ENCODE results near the gene CUX1.

CUX1 gene

GRCh38 chr7:101804967-101805366, 12.5 kb upstream of the CUX1 start:
- no peaks in the 10 kb centered on the region for H3K36me3 ChIP-seq (ENCODE audit: control insufficient read depth, insufficient read depth, low read length)
- peak overlapping the region; percentile 13 for H3K4me3 ChIP-seq (ENCODE audit: low read length)

GRCh38 chr7:101812595-101812994, 4.8 kb upstream of the CUX1 start:
- no peak overlapping the region for H3K27ac ChIP-seq (ENCODE audit: low read depth, low read length)
- no peak overlapping the region for H3K9ac ChIP-seq (ENCODE audit: low read length)
- H3K4me1 ChIP-seq (ENCODE audit: control insufficient read depth, insufficient read depth, low read length): no peaks in the 10 kb centered on the region
- no peak overlapping the region for H3K4me3 ChIP-seq (ENCODE audit: low read length)
- no peaks in the 10 kb centered on the region for H3K27me3 ChIP-seq (ENCODE audit: control insufficient read depth, insufficient read depth, low read length)
- no peaks in the 10 kb centered on the region for H3K36me3 ChIP-seq (ENCODE audit: control insufficient read depth, insufficient read depth, low read length)

More at GRCh38 chr7:101804967-101805366, 12.5 kb upstream of the CUX1 start:
- Histone ChIP-seq H3K27me3 (ENCODE audit: control insufficient read depth, insufficient read depth, low read length) (no peaks in the 10 kb centered on the region), H3K9ac (ENCODE audit: low read length) (no peak overlapping the region), H3K4me1 (ENCODE audit: control insufficient read depth, insufficient read depth, low read length) (no peaks in the 10 kb centered on the region), H3K27ac (ENCODE audit: low read depth, low read length) (no peak overlapping the region)

GRCh38 chr7:101813402-101814019, 3.9 kb upstream of the CUX1 start:
- H3K4me1 ChIP-seq (ENCODE audit: control insufficient read depth, insufficient read depth, low read length): peaks cover 7% of the 10 kb centered on the region
- no peaks in the 10 kb centered on the region for H3K27me3 ChIP-seq (ENCODE audit: control insufficient read depth, insufficient read depth, low read length)
- no peak overlapping the region for H3K9ac ChIP-seq (ENCODE audit: low read length)
- no peaks in the 10 kb centered on the region for H3K36me3 ChIP-seq (ENCODE audit: control insufficient read depth, insufficient read depth, low read length)
- no peak overlapping the region for H3K27ac ChIP-seq (ENCODE audit: low read depth, low read length)
- no peak overlapping the region for H3K4me3 ChIP-seq (ENCODE audit: low read length)

- Histone ChIP-seq H3K4me3 (ENCODE audit: low read length) (peak overlapping the region; percentile 91), H3K9ac (ENCODE audit: low read length) (peak overlapping the region; percentile 53), H3K4me1 (ENCODE audit: control insufficient read depth, insufficient read depth, low read length) (peaks cover 14% of the 10 kb centered on the region), H3K36me3 (ENCODE audit: control insufficient read depth, insufficient read depth, low read length) (no peaks in the 10 kb centered on the region), H3K27ac (ENCODE audit: low read depth, low read length) (no peak overlapping the region), H3K27me3 (ENCODE audit: control insufficient read depth, insufficient read depth, low read length) (no peaks in the 10 kb centered on the region)
Observed at GRCh38 chr7:101814081-101814990, 3.1 kb upstream of the CUX1 start.

- Histone ChIP-seq H3K9ac (ENCODE audit: low read length) (no peak overlapping the region), H3K4me1 (ENCODE audit: control insufficient read depth, insufficient read depth, low read length) (peaks cover 18% of the 10 kb centered on the region), H3K4me3 (ENCODE audit: low read length) (peak overlapping the region; percentile 91), H3K27ac (ENCODE audit: low read depth, low read length) (peak overlapping the region; percentile 61), H3K27me3 (ENCODE audit: control insufficient read depth, insufficient read depth, low read length) (no peaks in the 10 kb centered on the region), H3K36me3 (ENCODE audit: control insufficient read depth, insufficient read depth, low read length) (no peaks in the 10 kb centered on the region)
Observed at GRCh38 chr7:101814991-101815825, 2.2 kb upstream of the CUX1 start.

GRCh38 chr7:101815826-101816594, 1.4 kb upstream of the CUX1 start:
- H3K4me3 ChIP-seq (ENCODE audit: low read length): peak overlapping the region; percentile 69
- H3K27me3 ChIP-seq (ENCODE audit: control insufficient read depth, insufficient read depth, low read length): no peaks in the 10 kb centered on the region
- peaks cover 18% of the 10 kb centered on the region for H3K4me1 ChIP-seq (ENCODE audit: control insufficient read depth, insufficient read depth, low read length)
- no peak overlapping the region for H3K9ac ChIP-seq (ENCODE audit: low read length)
- no peaks in the 10 kb centered on the region for H3K36me3 ChIP-seq (ENCODE audit: control insufficient read depth, insufficient read depth, low read length)
- peak overlapping the region; percentile 69 for H3K27ac ChIP-seq (ENCODE audit: low read depth, low read length)

GRCh38 chr7:101816595-101817470, 593 bp upstream of the CUX1 start:
- peaks cover 18% of the 10 kb centered on the region for H3K4me1 ChIP-seq (ENCODE audit: control insufficient read depth, insufficient read depth, low read length)
- H3K27me3 ChIP-seq (ENCODE audit: control insufficient read depth, insufficient read depth, low read length): no peaks in the 10 kb centered on the region
- peak overlapping the region; percentile 66 for H3K27ac ChIP-seq (ENCODE audit: low read depth, low read length)
- no peaks in the 10 kb centered on the region for H3K36me3 ChIP-seq (ENCODE audit: control insufficient read depth, insufficient read depth, low read length)
- H3K9ac ChIP-seq (ENCODE audit: low read length): no peak overlapping the region
- H3K4me3 ChIP-seq (ENCODE audit: low read length): peak overlapping the region; percentile 75

- no peak overlapping the region for H3K4me3 ChIP-seq (ENCODE audit: low read length)
- no peaks in the 10 kb centered on the region for H3K36me3 ChIP-seq (ENCODE audit: control insufficient read depth, insufficient read depth, low read length)
- no peak overlapping the region for H3K9ac ChIP-seq (ENCODE audit: low read length)
- H3K4me1 ChIP-seq (ENCODE audit: control insufficient read depth, insufficient read depth, low read length): peaks cover 18% of the 10 kb centered on the region
- no peaks in the 10 kb centered on the region for H3K27me3 ChIP-seq (ENCODE audit: control insufficient read depth, insufficient read depth, low read length)
- H3K27ac ChIP-seq (ENCODE audit: low read depth, low read length): peak overlapping the region; percentile 48
Observed at GRCh38 chr7:101818287-101819071, 1.1 kb downstream of the CUX1 start.

- Histone ChIP-seq H3K4me3 (ENCODE audit: low read length) (no peak overlapping the region), H3K9ac (ENCODE audit: low read length) (no peak overlapping the region), H3K36me3 (ENCODE audit: control insufficient read depth, insufficient read depth, low read length) (no peaks in the 10 kb centered on the region), H3K27me3 (ENCODE audit: control insufficient read depth, insufficient read depth, low read length) (no peaks in the 10 kb centered on the region), H3K27ac (ENCODE audit: low read depth, low read length) (peak overlapping the region; percentile 48), H3K4me1 (ENCODE audit: control insufficient read depth, insufficient read depth, low read length) (peaks cover 20% of the 10 kb centered on the region)
Observed at GRCh38 chr7:101819183-101819582, 1.8 kb downstream of the CUX1 start.

- H3K9ac ChIP-seq (ENCODE audit: low read length): no peak overlapping the region
- H3K4me1 ChIP-seq (ENCODE audit: control insufficient read depth, insufficient read depth, low read length): peaks cover 20% of the 10 kb centered on the region
- no peak overlapping the region for H3K4me3 ChIP-seq (ENCODE audit: low read length)
- no peaks in the 10 kb centered on the region for H3K27me3 ChIP-seq (ENCODE audit: control insufficient read depth, insufficient read depth, low read length)
- peak overlapping the region; percentile 51 for H3K27ac ChIP-seq (ENCODE audit: low read depth, low read length)
- H3K36me3 ChIP-seq (ENCODE audit: control insufficient read depth, insufficient read depth, low read length): no peaks in the 10 kb centered on the region
Observed at GRCh38 chr7:101819913-101820522, 2.6 kb downstream of the CUX1 start.

All from rectal smooth muscle tissue (tissue), 1 donor.